ENCODE data around the gene CACNB2.
"Not testable (repeated sequence)": the region's sequence is repeated elsewhere in the genome, so short reads cannot be mapped to it uniquely, and the experiment has no call there.

Gene CACNB2

GRCh38 chr10:18582803-18583202 lies 442.6 kb downstream of the CACNB2 start:
- Histone ChIP-seq H3K27me3 (ENCODE audit: control insufficient read depth, low read length) (no peaks in the 10 kb centered on the region), H3F3A (ENCODE audit: control insufficient read depth, insufficient read depth) (no peaks in the 10 kb centered on the region), H3K9me3 (ENCODE audit: control insufficient read depth, insufficient read depth, low read length) (no peaks in the 10 kb centered on the region), H3K27ac (ENCODE audit: low read depth, low read length) (no peak overlapping the region), H3K4me2 (ENCODE audit: low read length) (no peak overlapping the region), H3K4me1 (ENCODE audit: control insufficient read depth, low read length) (no peaks in the 10 kb centered on the region), H3K9me2 (replicated peaks; ENCODE audit: control insufficient read depth, low read length) (no peaks in the 10 kb centered on the region), H3K79me2 (ENCODE audit: control insufficient read depth, low read length) (no peaks in the 10 kb centered on the region), H3K4me3 (ENCODE audit: low read length) (no peak overlapping the region), H3K36me3 (ENCODE audit: control insufficient read depth, low read length) (peaks cover 73% of the 10 kb centered on the region), H4K20me1 (ENCODE audit: control insufficient read depth, insufficient read depth, low read depth, low read length) (no peaks in the 10 kb centered on the region)
- TF ChIP-seq EZH2phosphoT487 (IDR thresholded peaks at IDR 0.05; ENCODE audit: borderline replicate concordance, low read length) = no peak
- TF ChIP-seq, protein P1, sequence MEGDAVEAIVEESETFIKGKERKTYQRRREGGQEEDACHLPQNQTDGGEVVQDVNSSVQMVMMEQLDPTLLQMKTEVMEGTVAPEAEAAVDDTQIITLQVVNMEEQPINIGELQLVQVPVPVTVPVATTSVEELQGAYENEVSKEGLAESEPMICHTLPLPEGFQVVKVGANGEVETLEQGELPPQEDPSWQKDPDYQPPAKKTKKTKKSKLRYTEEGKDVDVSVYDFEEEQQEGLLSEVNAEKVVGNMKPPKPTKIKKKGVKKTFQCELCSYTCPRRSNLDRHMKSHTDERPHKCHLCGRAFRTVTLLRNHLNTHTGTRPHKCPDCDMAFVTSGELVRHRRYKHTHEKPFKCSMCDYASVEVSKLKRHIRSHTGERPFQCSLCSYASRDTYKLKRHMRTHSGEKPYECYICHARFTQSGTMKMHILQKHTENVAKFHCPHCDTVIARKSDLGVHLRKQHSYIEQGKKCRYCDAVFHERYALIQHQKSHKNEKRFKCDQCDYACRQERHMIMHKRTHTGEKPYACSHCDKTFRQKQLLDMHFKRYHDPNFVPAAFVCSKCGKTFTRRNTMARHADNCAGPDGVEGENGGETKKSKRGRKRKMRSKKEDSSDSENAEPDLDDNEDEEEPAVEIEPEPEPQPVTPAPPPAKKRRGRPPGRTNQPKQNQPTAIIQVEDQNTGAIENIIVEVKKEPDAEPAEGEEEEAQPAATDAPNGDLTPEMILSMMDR (IDR thresholded peaks at IDR 0.05; ENCODE audit: low read depth, low read length, poor library complexity, severe bottlenecking) = no peak

DNA sequence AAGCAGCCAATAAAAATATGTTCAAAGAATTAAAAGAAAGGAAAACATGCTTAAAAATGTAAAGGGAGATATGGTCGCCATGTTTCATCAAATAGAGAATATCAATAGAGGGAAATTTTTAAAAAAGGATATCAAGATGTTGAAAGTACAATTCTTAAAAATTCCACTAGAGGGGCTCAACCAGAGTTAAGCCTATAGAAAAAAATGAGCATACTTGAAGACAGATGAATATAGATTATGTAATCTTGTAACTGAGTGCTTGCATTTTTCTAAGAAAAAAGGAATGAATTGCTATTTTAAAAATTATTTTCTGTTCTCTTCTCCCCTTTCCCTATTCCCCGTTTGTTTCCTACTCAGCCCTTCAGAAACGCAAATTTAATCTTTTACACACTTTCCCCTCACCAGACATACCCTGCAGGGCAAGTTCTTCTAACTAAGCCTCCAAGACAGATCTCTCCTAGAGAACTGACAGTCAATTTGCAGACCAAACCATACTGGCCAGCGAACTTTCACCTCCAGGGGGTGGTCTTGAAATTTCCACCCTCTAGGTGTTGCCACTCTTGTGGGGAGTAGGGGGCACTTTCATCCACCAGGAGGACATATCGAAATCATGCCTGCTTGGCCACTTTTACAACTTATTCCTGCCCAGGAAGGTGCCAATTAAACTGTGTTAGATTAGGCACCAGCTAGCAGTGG lies 443.5 kb downstream of the CACNB2 start:
- H3K9me2 ChIP-seq (replicated peaks; ENCODE audit: control insufficient read depth, low read length) = no peaks in the 10 kb centered on the region
- no peaks in the 10 kb centered on the region for H3K4me1 ChIP-seq (ENCODE audit: control insufficient read depth, low read length)
- no peak overlapping the region for H3K4me2 ChIP-seq (ENCODE audit: low read length)

GRCh38 chr10:18586637-18587036 lies 446.4 kb downstream of the CACNB2 start:
- not testable (repeated sequence) for H3K4me3 ChIP-seq (ENCODE audit: low read length); H3F3A ChIP-seq (ENCODE audit: control insufficient read depth, insufficient read depth); H3K4me1 ChIP-seq (ENCODE audit: control insufficient read depth, low read length); H3K27me3 ChIP-seq (ENCODE audit: control insufficient read depth, low read length); H4K20me1 ChIP-seq (ENCODE audit: control insufficient read depth, insufficient read depth, low read depth, low read length); H3K4me2 ChIP-seq (ENCODE audit: low read length); H3K9me3 ChIP-seq (ENCODE audit: control insufficient read depth, insufficient read depth, low read length); H3K27ac ChIP-seq (ENCODE audit: low read depth, low read length); H3K9me2 ChIP-seq (replicated peaks; ENCODE audit: control insufficient read depth, low read length); H3K79me2 ChIP-seq (ENCODE audit: control insufficient read depth, low read length)
- peaks cover 58% of the 10 kb centered on the region for H3K36me3 ChIP-seq (ENCODE audit: control insufficient read depth, low read length)

More for the DNA sequence above, 443.5 kb downstream of the CACNB2 start:
- H3F3A ChIP-seq (ENCODE audit: control insufficient read depth, insufficient read depth) = no peaks in the 10 kb centered on the region
- H3K4me3 ChIP-seq (ENCODE audit: low read length) = no peak overlapping the region
- TF ChIP-seq, protein P1 (IDR thresholded peaks at IDR 0.05; ENCODE audit: low read depth, low read length, poor library complexity, severe bottlenecking) = peak; percentile 34
- TF ChIP-seq EZH2phosphoT487 (IDR thresholded peaks at IDR 0.05; ENCODE audit: borderline replicate concordance, low read length) = no peak
- no peaks in the 10 kb centered on the region for H3K9me3 ChIP-seq (ENCODE audit: control insufficient read depth, insufficient read depth, low read length)
- H3K79me2 ChIP-seq (ENCODE audit: control insufficient read depth, low read length) = no peaks in the 10 kb centered on the region
- no peaks in the 10 kb centered on the region for H4K20me1 ChIP-seq (ENCODE audit: control insufficient read depth, insufficient read depth, low read depth, low read length)
- H3K27ac ChIP-seq (ENCODE audit: low read depth, low read length) = no peak overlapping the region
- H3K27me3 ChIP-seq (ENCODE audit: control insufficient read depth, low read length) = no peaks in the 10 kb centered on the region
- peaks cover 75% of the 10 kb centered on the region for H3K36me3 ChIP-seq (ENCODE audit: control insufficient read depth, low read length)

GRCh38 chr10:18591141-18591540 lies 450.9 kb downstream of the CACNB2 start:
- not testable (repeated sequence) for H3K27ac ChIP-seq (ENCODE audit: low read depth, low read length); H4K20me1 ChIP-seq (ENCODE audit: control insufficient read depth, insufficient read depth, low read depth, low read length); H3K4me1 ChIP-seq (ENCODE audit: control insufficient read depth, low read length); H3K79me2 ChIP-seq (ENCODE audit: control insufficient read depth, low read length); H3K9me3 ChIP-seq (ENCODE audit: control insufficient read depth, insufficient read depth, low read length); H3F3A ChIP-seq (ENCODE audit: control insufficient read depth, insufficient read depth); H3K27me3 ChIP-seq (ENCODE audit: control insufficient read depth, low read length); H3K4me3 ChIP-seq (ENCODE audit: low read length); H3K9me2 ChIP-seq (replicated peaks; ENCODE audit: control insufficient read depth, low read length); H3K4me2 ChIP-seq (ENCODE audit: low read length)
- H3K36me3 ChIP-seq (ENCODE audit: control insufficient read depth, low read length) = peaks cover 41% of the 10 kb centered on the region

Measured in DOHH2 (cell line).